Fibroblast of villous mesenchyme (primary cell): ENCODE data around the gene TLN1. TPM values are rescaled to one million over a fixed set of nuclear protein-coding genes. Genes with fewer than 3 reads are reported as not detected.

Experiments used
- DNase-seq: peaks from one replicate; pipeline ENCODE4 v3.0.0-alpha.2; 2010; ENCODE audit warnings: low read depth
- H3K4me3 ChIP-seq: 2 replicates; pipeline ENCODE4 v1.5.1; 2011; ENCODE audit warnings: low read depth, mild to moderate bottlenecking, low read length
- total RNA-seq: library from RNA; depleted of rRNA; stranded (reverse); fragments of >200 nt; gene quantifications from 2 replicates; pipeline ENCODE4 v1.2.3, GENCODE V29; 2012
- TF ChIP-seq, protein P1 (sequence below): IDR thresholded peaks from 2 replicates; pipeline ENCODE4 v1.5.1; 2012; ENCODE audit warnings: low read depth, mild to moderate bottlenecking, low read length; ENCODE audit not compliant: insufficient read depth

The TLN1 gene
- total RNA-seq, 1 donor, result 428 TPM

DNA sequence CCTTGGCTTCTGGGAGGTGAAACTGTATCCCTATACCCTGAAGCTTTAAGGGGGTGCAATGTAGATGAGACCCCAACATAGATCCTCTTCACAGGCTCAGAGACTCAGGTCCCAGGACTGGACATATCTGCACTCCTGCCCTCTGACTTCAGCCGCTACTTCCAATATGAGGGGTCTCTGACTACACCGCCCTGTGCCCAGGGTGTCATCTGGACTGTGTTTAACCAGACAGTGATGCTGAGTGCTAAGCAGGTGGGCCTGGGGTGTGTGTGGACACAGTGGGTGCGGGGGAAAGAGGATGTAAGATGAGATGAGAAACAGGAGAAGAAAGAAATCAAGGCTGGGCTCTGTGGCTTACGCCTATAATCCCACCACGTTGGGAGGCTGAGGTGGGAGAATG is 52.9 kb downstream of the TLN1 start:
- TF ChIP-seq, protein P1, sequence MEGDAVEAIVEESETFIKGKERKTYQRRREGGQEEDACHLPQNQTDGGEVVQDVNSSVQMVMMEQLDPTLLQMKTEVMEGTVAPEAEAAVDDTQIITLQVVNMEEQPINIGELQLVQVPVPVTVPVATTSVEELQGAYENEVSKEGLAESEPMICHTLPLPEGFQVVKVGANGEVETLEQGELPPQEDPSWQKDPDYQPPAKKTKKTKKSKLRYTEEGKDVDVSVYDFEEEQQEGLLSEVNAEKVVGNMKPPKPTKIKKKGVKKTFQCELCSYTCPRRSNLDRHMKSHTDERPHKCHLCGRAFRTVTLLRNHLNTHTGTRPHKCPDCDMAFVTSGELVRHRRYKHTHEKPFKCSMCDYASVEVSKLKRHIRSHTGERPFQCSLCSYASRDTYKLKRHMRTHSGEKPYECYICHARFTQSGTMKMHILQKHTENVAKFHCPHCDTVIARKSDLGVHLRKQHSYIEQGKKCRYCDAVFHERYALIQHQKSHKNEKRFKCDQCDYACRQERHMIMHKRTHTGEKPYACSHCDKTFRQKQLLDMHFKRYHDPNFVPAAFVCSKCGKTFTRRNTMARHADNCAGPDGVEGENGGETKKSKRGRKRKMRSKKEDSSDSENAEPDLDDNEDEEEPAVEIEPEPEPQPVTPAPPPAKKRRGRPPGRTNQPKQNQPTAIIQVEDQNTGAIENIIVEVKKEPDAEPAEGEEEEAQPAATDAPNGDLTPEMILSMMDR, result no peak
- no peak overlapping the region for H3K4me3 ChIP-seq
- no peak for DNase-seq

DNA sequence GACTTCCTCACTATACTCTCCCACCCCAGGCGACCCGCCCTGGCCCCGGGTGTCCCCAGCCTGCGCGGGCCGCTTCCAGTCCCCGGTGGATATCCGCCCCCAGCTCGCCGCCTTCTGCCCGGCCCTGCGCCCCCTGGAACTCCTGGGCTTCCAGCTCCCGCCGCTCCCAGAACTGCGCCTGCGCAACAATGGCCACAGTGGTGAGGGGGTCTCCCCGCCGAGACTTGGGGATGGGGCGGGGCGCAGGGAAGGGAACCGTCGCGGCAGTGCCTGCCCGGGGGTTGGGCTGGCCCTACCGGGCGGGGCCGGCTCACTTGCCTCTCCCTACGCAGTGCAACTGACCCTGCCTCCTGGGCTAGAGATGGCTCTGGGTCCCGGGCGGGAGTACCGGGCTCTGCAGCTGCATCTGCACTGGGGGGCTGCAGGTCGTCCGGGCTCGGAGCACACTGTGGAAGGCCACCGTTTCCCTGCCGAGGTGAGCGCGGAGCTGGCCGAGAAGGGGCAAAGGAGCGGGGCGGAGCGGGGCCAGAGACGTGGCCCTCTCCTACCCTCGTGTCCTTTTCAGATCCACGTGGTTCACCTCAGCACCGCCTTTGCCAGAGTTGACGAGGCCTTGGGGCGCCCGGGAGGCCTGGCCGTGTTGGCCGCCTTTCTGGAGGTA is 56.1 kb downstream of the TLN1 start:
- H3K4me3 ChIP-seq, result peak overlapping the region; percentile 61
- TF ChIP-seq, protein P1, result no peak

DNA sequence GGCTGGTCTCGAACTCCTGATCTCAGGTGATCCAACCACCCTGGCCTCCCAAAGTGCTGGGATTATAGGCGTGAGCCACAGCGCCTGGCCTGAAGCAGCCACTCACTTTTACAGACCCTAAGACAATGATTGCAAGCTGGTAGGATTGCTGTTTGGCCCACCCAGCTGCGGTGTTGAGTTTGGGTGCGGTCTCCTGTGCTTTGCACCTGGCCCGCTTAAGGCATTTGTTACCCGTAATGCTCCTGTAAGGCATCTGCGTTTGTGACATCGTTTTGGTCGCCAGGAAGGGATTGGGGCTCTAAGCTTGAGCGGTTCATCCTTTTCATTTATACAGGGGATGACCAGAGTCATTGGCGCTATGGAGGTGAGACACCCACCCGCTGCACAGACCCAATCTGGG is 56.8 kb downstream of the TLN1 start:
- TF ChIP-seq, protein P1, result no peak
- peak overlapping the region; percentile 61 for H3K4me3 ChIP-seq
- DNase-seq, result no peak

More for the DNA sequence above, 56.1 kb downstream of the TLN1 start:
- DNase-seq, result no peak

DNA sequence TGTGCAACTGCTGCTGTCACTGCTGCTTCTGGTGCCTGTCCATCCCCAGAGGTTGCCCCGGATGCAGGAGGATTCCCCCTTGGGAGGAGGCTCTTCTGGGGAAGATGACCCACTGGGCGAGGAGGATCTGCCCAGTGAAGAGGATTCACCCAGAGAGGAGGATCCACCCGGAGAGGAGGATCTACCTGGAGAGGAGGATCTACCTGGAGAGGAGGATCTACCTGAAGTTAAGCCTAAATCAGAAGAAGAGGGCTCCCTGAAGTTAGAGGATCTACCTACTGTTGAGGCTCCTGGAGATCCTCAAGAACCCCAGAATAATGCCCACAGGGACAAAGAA is 58.0 kb downstream of the TLN1 start:
- TF ChIP-seq, protein P1, result no peak
- no peak overlapping the region for H3K4me3 ChIP-seq
- DNase-seq, result no peak

DNA sequence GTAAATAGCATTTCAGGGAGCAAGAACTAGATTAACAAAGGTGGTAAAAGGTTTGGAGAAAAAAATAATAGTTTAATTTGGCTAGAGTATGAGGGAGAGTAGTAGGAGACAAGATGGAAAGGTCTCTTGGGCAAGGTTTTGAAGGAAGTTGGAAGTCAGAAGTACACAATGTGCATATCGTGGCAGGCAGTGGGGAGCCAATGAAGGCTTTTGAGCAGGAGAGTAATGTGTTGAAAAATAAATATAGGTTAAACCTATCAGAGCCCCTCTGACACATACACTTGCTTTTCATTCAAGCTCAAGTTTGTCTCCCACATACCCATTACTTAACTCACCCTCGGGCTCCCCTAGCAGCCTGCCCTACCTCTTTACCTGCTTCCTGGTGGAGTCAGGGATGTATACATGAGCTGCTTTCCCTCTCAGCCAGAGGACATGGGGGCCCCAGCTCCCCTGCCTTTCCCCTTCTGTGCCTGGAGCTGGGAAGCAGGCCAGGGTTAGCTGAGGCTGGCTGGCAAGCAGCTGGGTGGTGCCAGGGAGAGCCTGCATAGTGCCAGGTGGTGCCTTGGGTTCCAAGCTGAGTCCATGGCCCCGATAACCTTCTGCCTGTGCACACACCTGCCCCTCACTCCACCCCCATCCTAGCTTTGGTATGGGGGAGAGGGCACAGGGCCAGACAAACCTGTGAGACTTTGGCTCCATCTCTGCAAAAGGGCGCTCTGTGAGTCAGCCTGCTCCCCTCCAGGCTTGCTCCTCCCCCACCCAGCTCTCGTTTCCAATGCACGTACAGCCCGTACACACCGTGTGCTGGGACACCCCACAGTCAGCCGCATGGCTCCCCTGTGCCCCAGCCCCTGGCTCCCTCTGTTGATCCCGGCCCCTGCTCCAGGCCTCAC is 58.6 kb downstream of the TLN1 start, which contains the start of gene CA9:
Gene CA9 (plus strand): TSS at position 797 of the 893 bp plus-strand sequence. CDS start 32 bp downstream, at position 829.
- H3K4me3 ChIP-seq, result no peak within 1 kb of the TSS
- DNase-seq, result no peak
- TF ChIP-seq, protein P1, result no peak

DNA sequence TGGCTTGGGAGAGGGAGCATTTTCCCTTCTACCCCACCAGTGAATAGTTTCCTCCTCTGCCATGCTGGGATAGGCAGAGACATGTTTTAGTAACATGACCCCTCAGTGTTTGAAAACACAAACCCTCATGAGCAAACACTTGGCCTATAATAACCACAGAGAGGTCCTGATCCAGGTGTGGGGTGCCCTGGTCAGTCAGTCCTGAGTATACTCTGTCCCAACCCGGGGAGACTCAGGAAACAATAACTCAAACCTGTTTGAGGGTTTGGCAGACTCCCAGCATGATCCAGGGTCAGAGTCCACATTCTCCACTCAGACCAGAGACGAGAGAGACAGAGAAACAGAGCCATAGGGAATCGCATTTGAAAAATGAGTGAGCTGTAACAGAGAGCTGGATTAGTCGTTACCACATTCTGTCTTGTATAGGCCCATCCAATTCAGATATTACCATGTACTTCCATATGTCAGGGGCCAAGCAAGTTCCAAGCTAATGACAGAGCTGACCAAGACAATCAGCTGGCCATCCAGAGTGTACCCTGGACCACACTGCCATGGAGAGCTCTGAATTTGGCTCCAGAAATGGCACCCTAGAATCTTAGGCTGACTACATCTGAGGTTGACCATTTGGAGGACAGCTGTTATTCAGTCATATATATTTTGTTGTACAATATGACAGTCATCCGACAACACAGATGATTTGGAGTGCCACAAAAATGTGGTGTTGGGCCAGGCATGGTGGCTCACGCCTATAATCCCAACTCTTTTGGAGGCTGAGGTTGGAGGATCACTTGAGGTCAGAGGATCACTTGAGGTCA is 62.5 kb downstream of the TLN1 start:
- no peak overlapping the region for H3K4me3 ChIP-seq
- peak; percentile 60 for DNase-seq
- TF ChIP-seq, protein P1, result no peak
